Activated T-cell treated with anti-CD3 and anti-CD28 coated beads for 24 hours (primary cell): ENCODE measurements around the gene HIPK4.
"Not testable (repeated sequence)": the region's sequence is repeated elsewhere in the genome, so short reads cannot be mapped to it uniquely, and the experiment has no call there.

ENCODE experiments used
- DNase-seq: peaks from one replicate; pipeline ENCODE4 v3.0.0-alpha.2; 2020; ENCODE audit warnings: low read depth

Gene HIPK4

GRCh38 chr19:40339018-40339728 lies 50.8 kb downstream of the HIPK4 start:
- DNase-seq = no peak

GRCh38 chr19:40337594-40337993 lies 52.4 kb downstream of the HIPK4 start:
- no peak for DNase-seq

GRCh38 chr19:40337107-40337506 lies 52.9 kb downstream of the HIPK4 start:
- DNase-seq = no peak

- DNase-seq = no peak
Observed at GRCh38 chr19:40336601-40336900, 53.4 kb downstream of the HIPK4 start.

GRCh38 chr19:40335855-40336600 lies 54.0 kb downstream of the HIPK4 start:
- DNase-seq = no peak

- DNase-seq = no peak
Observed at GRCh38 chr19:40335101-40335500, 54.9 kb downstream of the HIPK4 start.

- DNase-seq = not testable (repeated sequence)
Observed at GRCh38 chr19:40333083-40333482, 56.9 kb downstream of the HIPK4 start.

- DNase-seq = no peak
Observed at GRCh38 chr19:40332669-40333068, 57.3 kb downstream of the HIPK4 start.

GRCh38 chr19:40331052-40331451 lies 58.9 kb downstream of the HIPK4 start:
- no peak for DNase-seq
